ENCODE results near the gene SMAP1. TPM values are rescaled to one million over a fixed set of nuclear protein-coding genes. Genes with fewer than 3 reads are reported as not detected.

Gene SMAP1
- total RNA-seq, 1 donor: 20.3 TPM

- no peak overlapping the region for H3K4me3 ChIP-seq (ENCODE audit: low read depth, low read length)
- TF ChIP-seq CTCF (IDR thresholded peaks at IDR 0.05; ENCODE audit: insufficient read depth, low read depth, low read length): no peak
- no peak for DNase-seq (ENCODE audit: low read depth)
These were observed 8.1 kb downstream of the SMAP1 start for GRCh38 chr6:70675822-70676221.

GRCh38 chr6:70676821-70677220 is 9.1 kb downstream of the SMAP1 start:
- H3K4me3 ChIP-seq (ENCODE audit: low read depth, low read length): no peak overlapping the region
- TF ChIP-seq CTCF (IDR thresholded peaks at IDR 0.05; ENCODE audit: insufficient read depth, low read depth, low read length): no peak
- DNase-seq (ENCODE audit: low read depth): no peak

- H3K4me3 ChIP-seq (ENCODE audit: low read depth, low read length): no peak overlapping the region
- no peak for DNase-seq (ENCODE audit: low read depth)
- no peak for TF ChIP-seq CTCF (IDR thresholded peaks at IDR 0.05; ENCODE audit: insufficient read depth, low read depth, low read length)
These were observed 12.7 kb downstream of the SMAP1 start for GRCh38 chr6:70680396-70680795.

GRCh38 chr6:70684794-70685493 is 17.3 kb downstream of the SMAP1 start:
- no peak overlapping the region for H3K4me3 ChIP-seq (ENCODE audit: low read depth, low read length)
- DNase-seq (ENCODE audit: low read depth): no peak
- no peak for TF ChIP-seq CTCF (IDR thresholded peaks at IDR 0.05; ENCODE audit: insufficient read depth, low read depth, low read length)

- no peak overlapping the region for H3K4me3 ChIP-seq (ENCODE audit: low read depth, low read length)
- no peak for TF ChIP-seq CTCF (IDR thresholded peaks at IDR 0.05; ENCODE audit: insufficient read depth, low read depth, low read length)
- no peak for DNase-seq (ENCODE audit: low read depth)
These were observed 18.0 kb downstream of the SMAP1 start for GRCh38 chr6:70685494-70686180.

GRCh38 chr6:70686548-70687133 is 19.0 kb downstream of the SMAP1 start:
- H3K4me3 ChIP-seq (ENCODE audit: low read depth, low read length): no peak overlapping the region
- peak; percentile 58 for TF ChIP-seq CTCF (IDR thresholded peaks at IDR 0.05; ENCODE audit: insufficient read depth, low read depth, low read length)
- DNase-seq (ENCODE audit: low read depth): peak; percentile 61
